EH (cell line): ENCODE data around the gene TSPAN12.
A peak's percentile ranks its signal among the peaks of the same experiment; 100 is the strongest.

Source experiments
- DNase-seq: peaks from one replicate; pipeline ENCODE4 v3.0.0-alpha.2; 2015; ENCODE audit warnings: low read depth

TSPAN12 gene

GRCh38 chr7:120743128-120743527, 114.8 kb downstream of the TSPAN12 start:
- no peak for DNase-seq

- no peak for DNase-seq
Observed at GRCh38 chr7:120742372-120742771, 115.6 kb downstream of the TSPAN12 start.

- no peak for DNase-seq
Observed at GRCh38 chr7:120741371-120742042, 116.4 kb downstream of the TSPAN12 start.

GRCh38 chr7:120740348-120740747, 117.6 kb downstream of the TSPAN12 start:
- peak; percentile 1 for DNase-seq

- DNase-seq = no peak
Observed at GRCh38 chr7:120738816-120739215, 119.1 kb downstream of the TSPAN12 start.
